T-cell (primary cell): ENCODE data around the gene NCAM1. TPM values are rescaled to one million over a fixed set of nuclear protein-coding genes. Genes with fewer than 3 reads are reported as not detected.

Experiments
- ATAC-seq, 4 experiments: fragments of 200-7000 bp in 3 of 4; fragments of 150-1000 bp in 1 of 4; cut with Tn5 transposase; replicated peaks in 1 of 4; 1 replicate in 3 of 4; 2 replicates in 1 of 4; pipeline ENCODE4 v1.10.0; 2021; ENCODE audit warnings: moderate library complexity in 3 of 4, mild to moderate bottlenecking in 2 of 4, moderate number of reproducible peaks in 1 of 4
- CTCF ChIA-PET, 2 donors: fragments of 300-600 bp; sonication (Branson Sonifier 250); formaldehyde crosslinking; loops; one replicate each; lab custom pipeline; 2022; ENCODE audit warnings: antibody characterized with exemption in 2 of 2; lab: Charles Lee
- POLR2A ChIA-PET, 2 donors: fragments of 300-600 bp; sonication (Branson Sonifier 250); formaldehyde crosslinking; loops; one replicate each; lab custom pipeline; 2022; ENCODE audit warnings: antibody characterized with exemption in 2 of 2; lab: Charles Lee
- DNase-seq, 35 experiments: peaks; one replicate each; pipeline versions ENCODE4 v3.0.0 to v3.0.0-alpha.2; 2013 to 2023
- H3K27ac ChIP-seq: one replicate; pipeline ENCODE4 v1.5.1; 2013; ENCODE audit warnings: low read length
- H3K27me3 ChIP-seq, 2 experiments: replicated peaks in 1 of 2; 1 replicate in 1 of 2; 2 replicates in 1 of 2; pipeline versions ENCODE4 v1.6.1 to v1.7.0; 2013; ENCODE audit warnings: low read length in 1 of 2, mixed read lengths in 1 of 2; ENCODE audit not compliant: control insufficient read depth in 2 of 2, insufficient read depth in 2 of 2; ENCODE audit errors: extremely low read depth in 1 of 2
- H3K36me3 ChIP-seq, 2 donors: 1 replicate in 1 of 2; 2 replicates in 1 of 2; pipeline versions ENCODE4 v1.6.1 to v1.7.0; 2013; ENCODE audit warnings: low read length in 1 of 2; ENCODE audit not compliant: control insufficient read depth in 2 of 2, insufficient read depth in 1 of 2; ENCODE audit errors: extremely low read depth in 1 of 2
- H3K4me1 ChIP-seq, 2 experiments: 1 replicate in 1 of 2; 2 replicates in 1 of 2; pipeline versions ENCODE4 v1.6.1 to v1.7.0; 2013; ENCODE audit warnings: low read length in 2 of 2, mixed read lengths in 1 of 2; ENCODE audit not compliant: insufficient read depth in 2 of 2, control insufficient read depth in 1 of 2; ENCODE audit errors: extremely low read depth in 1 of 2
- H3K4me3 ChIP-seq, 2 donors: 1 replicate in 1 of 2; 2 replicates in 1 of 2; pipeline versions ENCODE4 v1.5.1 to v1.7.0; 2013; ENCODE audit warnings: mild to moderate bottlenecking in 2 of 2, low read length in 1 of 2, moderate library complexity in 1 of 2; ENCODE audit not compliant: control insufficient read depth in 1 of 2; ENCODE audit errors: extremely low read depth in 1 of 2
- H3K9me3 ChIP-seq: 2 replicates; pipeline ENCODE4 v1.7.0; 2013
- H3K27ac Mint-ChIP-seq, 2 donors: one replicate each; pipeline ENCODE4 v1.8.0; 2020 to 2021; ENCODE audit warnings: mild to moderate bottlenecking in 2 of 2, mixed read lengths in 2 of 2
- H3K27me3 Mint-ChIP-seq, 2 donors: one replicate each; pipeline ENCODE4 v1.8.0; 2021 to 2022; ENCODE audit warnings: mixed read lengths in 2 of 2
- H3K36me3 Mint-ChIP-seq: one replicate; pipeline ENCODE4 v1.8.0; 2021; ENCODE audit warnings: mixed read lengths
- H3K4me1 Mint-ChIP-seq, 3 donors: one replicate each; pipeline ENCODE4 v1.8.0; 2020 to 2022; ENCODE audit warnings: mixed read lengths in 3 of 3, mild to moderate bottlenecking in 1 of 3
- H3K4me3 Mint-ChIP-seq, 3 donors: one replicate each; pipeline ENCODE4 v1.8.0; 2020 to 2022; ENCODE audit warnings: mild to moderate bottlenecking in 3 of 3, mixed read lengths in 3 of 3, moderate library complexity in 3 of 3
- H3K9me3 Mint-ChIP-seq, 3 donors: one replicate each; pipeline ENCODE4 v1.8.0; 2020 to 2022; ENCODE audit warnings: mixed read lengths in 3 of 3
- WGBS: methylation state at CpG from one replicate; pipeline ENCODE4 v1.1.5; 2013; ENCODE audit warnings: missing lambda C conversion rate; ENCODE audit not compliant: insufficient coverage; 5-methylcytosine and 5-hydroxymethylcytosine counted together
- total RNA-seq, 35 experiments: library from RNA in 6 of 35; stranded (reverse) in 6 of 35; fragments of 120-200 nt in 1 of 35; gene quantifications; one replicate each; pipeline versions ENCODE4 v1.2.1 to v1.2.4 and lab custom pipeline; 2013 to 2026

NCAM1 gene
- total RNA-seq, 5 donors from 2014 or later (not counting 1 experiment from before 2014, with no cell fraction given): 0.90 to 1.8 (median 1.1) TPM

DNA sequence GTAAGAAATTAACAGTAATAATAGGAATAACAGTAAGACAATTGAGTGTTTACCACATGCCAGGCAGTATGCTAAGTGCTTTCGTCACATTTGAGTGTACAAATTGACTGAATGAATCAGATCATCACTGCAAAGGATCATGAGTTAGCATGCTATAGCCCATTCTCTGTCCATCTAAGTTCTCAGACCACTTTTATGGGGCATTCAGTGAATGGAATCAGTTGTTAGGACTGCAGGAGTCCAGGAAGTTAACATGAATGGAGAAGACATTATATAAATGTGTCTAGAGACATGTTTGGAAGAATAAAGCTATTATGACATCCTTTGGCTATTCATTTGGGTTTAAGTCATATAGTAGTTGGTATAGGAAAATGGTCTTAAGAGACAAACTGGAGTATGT lies 59.9 kb downstream of the NCAM1 start:
- ChIA-PET POLR2A (no interaction called here), CTCF (no interaction called here)
- no peaks in the 10 kb centered on the region for H3K4me1 ChIP-seq
- ATAC-seq (no peak), DNase-seq (no peak)
- no peaks in the 10 kb centered on the region for H3K36me3 ChIP-seq
- no peaks in the 10 kb centered on the region for H3K27me3 ChIP-seq
- Mint-ChIP-seq H3K9me3 (no peaks in the 10 kb centered on the region), H3K27ac (no peak overlapping the region), H3K4me1 (no peaks in the 10 kb centered on the region), H3K36me3 (no peaks in the 10 kb centered on the region), H3K4me3 (no peak overlapping the region), H3K27me3 (peaks cover 3 to 6% of the 10 kb centered on the region in 2 donors)
- no peak overlapping the region for H3K4me3 ChIP-seq
- no CpG with 5 or more reads among the region's 1 CpG for WGBS
- H3K9me3 ChIP-seq: no peaks in the 10 kb centered on the region
- H3K27ac ChIP-seq: no peak overlapping the region

DNA sequence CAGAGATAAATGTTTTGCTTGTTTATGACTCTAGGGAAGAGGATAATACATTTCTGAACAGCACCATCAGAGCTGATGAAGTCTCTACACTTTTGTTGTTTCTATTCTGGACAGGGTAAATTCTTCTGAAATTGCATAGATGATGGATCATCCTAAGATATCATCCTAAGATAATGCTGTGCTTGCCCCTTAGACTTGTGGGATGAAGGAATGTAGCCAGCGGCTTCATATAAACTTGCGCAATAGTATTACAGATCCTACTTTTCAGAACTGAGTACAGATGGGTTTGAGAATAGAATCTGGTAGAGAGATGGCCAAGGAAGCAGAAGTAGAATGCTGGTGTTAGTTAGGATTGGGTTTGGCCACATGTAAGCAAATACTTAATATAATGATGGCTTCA lies 61.0 kb downstream of the NCAM1 start:
- Histone ChIP-seq H3K4me3 (no peak overlapping the region), H3K4me1 (no peaks in the 10 kb centered on the region), H3K27ac (no peak overlapping the region), H3K27me3 (no peaks in the 10 kb centered on the region), H3K36me3 (no peaks in the 10 kb centered on the region), H3K9me3 (no peaks in the 10 kb centered on the region)
- Mint-ChIP-seq H3K4me1 (no peaks in the 10 kb centered on the region), H3K36me3 (no peaks in the 10 kb centered on the region), H3K9me3 (no peaks in the 10 kb centered on the region), H3K4me3 (no peak overlapping the region), H3K27ac (no peak overlapping the region), H3K27me3 (peaks cover 3 to 8% of the 10 kb centered on the region in 2 donors)
- DNase-seq (no peak), ATAC-seq (no peak)
- no CpG with 5 or more reads among the region's 2 CpGs for WGBS
- ChIA-PET CTCF (no interaction called here), POLR2A (no interaction called here)

- CTCF ChIA-PET: no interaction called here
- Mint-ChIP-seq H3K4me3 (no peak overlapping the region), H3K4me1 (no peaks in the 10 kb centered on the region)
Observed at GRCh38 chr11:113023228-113023627, 62.0 kb downstream of the NCAM1 start.

DNA sequence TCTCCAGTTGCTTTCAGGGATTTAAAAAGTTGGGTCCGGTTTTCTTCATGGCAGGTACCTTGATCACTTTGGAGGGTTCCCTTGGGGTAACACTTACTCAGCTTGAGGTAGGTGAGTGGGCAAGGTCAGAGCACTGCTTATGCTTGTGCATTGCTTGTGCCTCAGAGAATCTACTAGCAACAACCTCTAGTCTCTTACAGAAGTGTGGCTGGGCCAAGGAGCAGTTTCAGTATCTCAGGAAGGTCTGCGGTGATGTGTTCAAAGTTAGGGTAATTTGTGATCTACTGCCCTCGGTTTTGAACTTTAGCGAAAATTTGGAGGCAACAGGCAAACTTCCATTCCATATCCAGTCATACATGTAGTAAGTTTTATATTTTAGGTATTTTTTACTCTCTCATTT lies 62.8 kb downstream of the NCAM1 start:
- no peak overlapping the region for H3K4me3 ChIP-seq
- H3K27ac ChIP-seq: no peak overlapping the region
- Mint-ChIP-seq H3K4me3 (no peak overlapping the region), H3K4me1 (no peaks in the 10 kb centered on the region), H3K36me3 (no peaks in the 10 kb centered on the region), H3K9me3 (no peaks in the 10 kb centered on the region), H3K27ac (no peak overlapping the region), H3K27me3 (peaks cover 8% of the 10 kb centered on the region in 2 donors)
- ATAC-seq (no peak), DNase-seq (no peak)
- no peaks in the 10 kb centered on the region for H3K9me3 ChIP-seq
- CTCF ChIA-PET: interaction anchor here in 1 of 2 donors (0.6 kb wide), 1 partner anchor 103 kb away, joined by 3 read pairs; no protein-coding TSS in a partner anchor
- H3K4me1 ChIP-seq: no peaks in the 10 kb centered on the region
- no peaks in the 10 kb centered on the region for H3K27me3 ChIP-seq
- POLR2A ChIA-PET: no interaction called here
- 86% methylated on average over 1 of the region's 4 CpGs for WGBS
- H3K36me3 ChIP-seq: no peaks in the 10 kb centered on the region

More at GRCh38 chr11:113023228-113023627, 62.0 kb downstream of the NCAM1 start:
- no peak overlapping the region for H3K4me3 ChIP-seq
- 63% methylated on average over 2 of the region's 2 CpGs for WGBS
- H3K4me1 ChIP-seq: no peaks in the 10 kb centered on the region
- H3K9me3 Mint-ChIP-seq: no peaks in the 10 kb centered on the region
- no peaks in the 10 kb centered on the region for H3K27me3 ChIP-seq
- POLR2A ChIA-PET: no interaction called here
- no peaks in the 10 kb centered on the region for H3K36me3 ChIP-seq
- H3K27ac Mint-ChIP-seq: no peak overlapping the region
- H3K27ac ChIP-seq: no peak overlapping the region
- DNase-seq (no peak), ATAC-seq (no peak)
- H3K36me3 Mint-ChIP-seq: no peaks in the 10 kb centered on the region
- no peaks in the 10 kb centered on the region for H3K9me3 ChIP-seq
- H3K27me3 Mint-ChIP-seq: peaks cover 8% of the 10 kb centered on the region in 2 donors

DNA sequence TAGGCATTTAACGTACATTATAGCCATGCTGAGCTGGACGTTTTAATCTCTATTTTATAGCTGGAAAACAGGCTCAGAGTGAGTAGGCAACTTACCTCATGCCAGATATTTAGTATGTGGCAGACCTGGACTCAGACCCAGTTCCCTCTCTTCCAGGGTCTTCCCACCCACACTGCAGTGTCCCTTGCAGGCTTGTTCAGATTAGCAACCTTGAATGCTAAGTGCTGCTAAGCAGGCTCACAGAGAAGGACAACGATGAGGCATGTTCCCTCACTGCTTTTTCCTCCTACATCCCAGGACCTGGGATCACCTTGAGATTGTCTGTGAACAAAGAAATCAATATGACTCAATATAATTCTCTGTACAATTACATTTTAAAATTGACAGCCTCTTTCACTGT lies 65.6 kb downstream of the NCAM1 start:
- H3K4me3 Mint-ChIP-seq: no peak overlapping the region
- Histone ChIP-seq H3K36me3 (no peaks in the 10 kb centered on the region), H3K27me3 (no peaks in the 10 kb centered on the region), H3K4me3 (no peak overlapping the region), H3K9me3 (no peaks in the 10 kb centered on the region), H3K4me1 (no peaks in the 10 kb centered on the region), H3K27ac (no peak overlapping the region)
- WGBS: 68% methylated on average over 3 of the region's 3 CpGs
- DNase-seq: no peak
- no peaks in the 10 kb centered on the region for H3K4me1 Mint-ChIP-seq
- ATAC-seq: no peak
- ChIA-PET CTCF (no interaction called here), POLR2A (no interaction called here)
- H3K36me3 Mint-ChIP-seq: no peaks in the 10 kb centered on the region
- H3K27me3 Mint-ChIP-seq: peaks cover 5 to 10% of the 10 kb centered on the region in 2 donors
- no peaks in the 10 kb centered on the region for H3K9me3 Mint-ChIP-seq
- H3K27ac Mint-ChIP-seq: no peak overlapping the region

GRCh38 chr11:113034576-113034975 lies 73.4 kb downstream of the NCAM1 start:
- CTCF ChIA-PET: no interaction called here
- WGBS: no CpG with 5 or more reads among the region's 5 CpGs

GRCh38 chr11:113035708-113036107 lies 74.5 kb downstream of the NCAM1 start:
- no peak for ATAC-seq
- 80% methylated on average over 2 of the region's 3 CpGs for WGBS

More at GRCh38 chr11:113034576-113034975, 73.4 kb downstream of the NCAM1 start:
- Mint-ChIP-seq H3K9me3 (peaks cover 0 to 10% (median 0%) of the 10 kb centered on the region in 3 donors), H3K27me3 (peaks cover 2 to 3% of the 10 kb centered on the region in 2 donors), H3K27ac (no peak overlapping the region), H3K4me1 (no peaks in the 10 kb centered on the region), H3K36me3 (no peaks in the 10 kb centered on the region), H3K4me3 (no peak overlapping the region)
- POLR2A ChIA-PET: no interaction called here
- no peak for DNase-seq
- peaks cover 0 to 7% of the 10 kb centered on the region in 2 experiments for H3K27me3 ChIP-seq
- H3K4me3 ChIP-seq: no peak overlapping the region
- ATAC-seq: no peak
- no peaks in the 10 kb centered on the region for H3K36me3 ChIP-seq
- H3K4me1 ChIP-seq: no peaks in the 10 kb centered on the region
- no peaks in the 10 kb centered on the region for H3K9me3 ChIP-seq
- H3K27ac ChIP-seq: no peak overlapping the region

More at GRCh38 chr11:113035708-113036107, 74.5 kb downstream of the NCAM1 start:
- Mint-ChIP-seq H3K4me1 (no peaks in the 10 kb centered on the region), H3K27me3 (peaks cover 0 to 3% of the 10 kb centered on the region in 2 donors), H3K36me3 (no peaks in the 10 kb centered on the region), H3K4me3 (no peak overlapping the region), H3K27ac (no peak overlapping the region), H3K9me3 (peaks cover 0 to 10% (median 0%) of the 10 kb centered on the region in 3 donors)
- ChIA-PET CTCF (no interaction called here), POLR2A (no interaction called here)
- peaks cover 0 to 7% of the 10 kb centered on the region in 2 experiments for H3K27me3 ChIP-seq
- no peaks in the 10 kb centered on the region for H3K9me3 ChIP-seq
- H3K36me3 ChIP-seq: no peaks in the 10 kb centered on the region
- DNase-seq: no peak
- no peak overlapping the region for H3K27ac ChIP-seq
- H3K4me3 ChIP-seq: no peak overlapping the region
- H3K4me1 ChIP-seq: no peaks in the 10 kb centered on the region
